ENCODE results near the gene EXOC6B. TPM values are rescaled to one million over a fixed set of nuclear protein-coding genes. Genes with fewer than 3 reads are reported as not detected.

Gene EXOC6B
- polyA plus RNA-seq, 2 of the 4 experiments (the other 2 are of a cell fraction): 15.5 to 24.7 TPM

DNA sequence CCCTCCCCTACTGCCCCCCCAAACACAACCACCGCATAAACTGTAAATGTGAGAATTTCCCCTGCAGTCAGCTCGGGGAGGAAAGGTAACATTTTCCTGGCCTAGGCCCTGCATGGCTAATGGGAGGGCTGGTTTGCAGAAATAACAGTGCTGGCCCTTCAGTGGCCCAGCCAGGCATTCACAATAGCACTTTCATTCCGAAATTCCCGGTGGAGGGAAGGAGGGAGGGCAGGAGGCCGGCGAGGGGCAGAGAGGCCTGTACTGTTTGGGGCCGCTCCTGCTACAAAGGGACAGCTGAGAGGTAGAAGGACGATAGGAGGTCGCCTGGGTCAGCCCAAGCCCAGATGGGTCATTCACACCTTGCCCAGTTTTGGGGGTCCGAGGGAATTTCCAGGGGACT is 689.5 kb downstream of the EXOC6B start:
- CTCF ChIA-PET: interaction anchor here (0.5 to 4.1 kb wide), 18 partner anchors 10 to 624 kb away, joined by 3 to 33 read pairs (median 10); partner anchors contain the start of gene CYP26B1
- POLR2A ChIA-PET: no interaction called here
- TF ChIP-seq JUNB (IDR thresholded peaks at IDR 0.05) (no peak), HOXA7 (CRISPR knock-in tag; IDR thresholded peaks at IDR 0.05) (no peak), NPAS2 (CRISPR knock-in tag; IDR thresholded peaks at IDR 0.05; ENCODE audit: borderline replicate concordance) (no peak), EP300 (IDR thresholded peaks at IDR 0.05) (no peak), JUN (IDR thresholded peaks at IDR 0.05) (no peak), ZSCAN20 (CRISPR knock-in tag; IDR thresholded peaks at IDR 0.05) (no peak), CBX8 (IDR thresholded peaks at IDR 0.05) (no peak), CHD4 (IDR thresholded peaks at IDR 0.05; ENCODE audit: borderline replicate concordance) (no peak), EHF (CRISPR knock-in tag; IDR thresholded peaks at IDR 0.05) (no peak), CBX2 (IDR thresholded peaks at IDR 0.05; ENCODE audit: borderline replicate concordance, low read depth) (no peak), CHD2 (IDR thresholded peaks at IDR 0.05; ENCODE audit: low read length, partially characterized antibody) (no peak), RFX5 (IDR thresholded peaks at IDR 0.05) (no peak), EHMT2 (IDR thresholded peaks at IDR 0.05; ENCODE audit: low read depth) (no peak), KDM5A (IDR thresholded peaks at IDR 0.05) (no peak), NFE2L2 (conservative IDR thresholded peaks at IDR 0.05; ENCODE audit: low read length) (no peak)
- TF ChIP-seq, protein P1, sequence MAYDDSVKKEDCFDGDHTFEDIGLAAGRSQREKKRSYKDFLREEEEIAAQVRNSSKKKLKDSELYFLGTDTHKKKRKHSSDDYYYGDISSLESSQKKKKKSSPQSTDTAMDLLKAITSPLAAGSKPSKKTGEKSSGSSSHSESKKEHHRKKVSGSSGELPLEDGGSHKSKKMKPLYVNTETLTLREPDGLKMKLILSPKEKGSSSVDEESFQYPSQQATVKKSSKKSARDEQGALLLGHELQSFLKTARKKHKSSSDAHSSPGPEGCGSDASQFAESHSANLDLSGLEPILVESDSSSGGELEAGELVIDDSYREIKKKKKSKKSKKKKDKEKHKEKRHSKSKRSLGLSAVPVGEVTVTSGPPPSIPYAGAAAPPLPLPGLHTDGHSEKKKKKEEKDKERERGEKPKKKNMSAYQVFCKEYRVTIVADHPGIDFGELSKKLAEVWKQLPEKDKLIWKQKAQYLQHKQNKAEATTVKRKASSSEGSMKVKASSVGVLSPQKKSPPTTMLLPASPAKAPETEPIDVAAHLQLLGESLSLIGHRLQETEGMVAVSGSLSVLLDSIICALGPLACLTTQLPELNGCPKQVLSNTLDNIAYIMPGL (CRISPR knock-in tag; IDR thresholded peaks at IDR 0.05; ENCODE audit: borderline replicate concordance): no peak
- TF ChIP-seq, protein P2, sequence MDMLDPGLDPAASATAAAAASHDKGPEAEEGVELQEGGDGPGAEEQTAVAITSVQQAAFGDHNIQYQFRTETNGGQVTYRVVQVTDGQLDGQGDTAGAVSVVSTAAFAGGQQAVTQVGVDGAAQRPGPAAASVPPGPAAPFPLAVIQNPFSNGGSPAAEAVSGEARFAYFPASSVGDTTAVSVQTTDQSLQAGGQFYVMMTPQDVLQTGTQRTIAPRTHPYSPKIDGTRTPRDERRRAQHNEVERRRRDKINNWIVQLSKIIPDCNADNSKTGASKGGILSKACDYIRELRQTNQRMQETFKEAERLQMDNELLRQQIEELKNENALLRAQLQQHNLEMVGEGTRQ (IDR thresholded peaks at IDR 0.05): no peak
- H3K27ac ChIP-seq: no peak overlapping the region
- H3K4me3 ChIP-seq: no peak overlapping the region
- no peaks in the 10 kb centered on the region for H3K9me3 ChIP-seq
- no peak for DNase-seq (ENCODE audit: low read depth in 1 of 2, low spot score in 1 of 2)
- no peak for ATAC-seq
- FAIRE-seq: no peak
- peaks cover 27% of the 10 kb centered on the region for H3K4me1 ChIP-seq
- 75% methylated on average over 9 of the region's 10 CpGs for WGBS (ENCODE audit: missing lambda C conversion rate)
- no peak overlapping the region for H3K4me2 ChIP-seq

DNA sequence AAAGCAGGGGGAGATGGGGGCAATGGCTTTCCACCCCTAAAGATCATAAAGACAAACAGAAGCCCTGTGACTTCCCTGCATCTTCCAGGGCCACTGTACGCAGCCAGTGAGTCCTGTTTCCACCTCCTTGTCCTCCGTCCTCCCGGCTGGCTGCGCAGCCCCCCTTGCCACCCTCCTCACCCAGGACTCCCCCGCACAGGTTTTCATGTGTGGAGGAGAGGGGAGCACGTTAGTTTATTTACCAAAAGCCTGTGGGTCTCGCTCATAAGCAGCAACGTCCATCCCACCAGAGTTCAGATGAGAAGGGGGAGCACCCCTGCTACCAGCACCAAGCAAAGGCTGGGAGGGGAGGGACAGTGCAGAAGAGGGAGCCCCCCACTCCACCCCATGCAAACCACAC is 689.9 kb downstream of the EXOC6B start:
- DNase-seq (ENCODE audit: low read depth in 1 of 2, low spot score in 1 of 2) (no peak), ATAC-seq (no peak), FAIRE-seq (no peak)
- no peak overlapping the region for H3K4me3 ChIP-seq
- 85% methylated on average over 8 of the region's 8 CpGs for WGBS (ENCODE audit: missing lambda C conversion rate)
- ChIA-PET POLR2A (no interaction called here), CTCF (interaction anchor here (0.9 to 4.1 kb wide), 8 partner anchors 10 to 589 kb away, joined by 3 to 33 read pairs (median 3); partner anchors contain the start of gene CYP26B1)
- TF ChIP-seq POLR2A (IDR thresholded peaks at IDR 0.05; ENCODE audit: low read length) (no peak), TFCP2L1 (CRISPR knock-in tag; IDR thresholded peaks at IDR 0.05) (no peak), PHF8 (IDR thresholded peaks at IDR 0.05; ENCODE audit: borderline replicate concordance, low read depth) (no peak), HEYL (CRISPR knock-in tag; IDR thresholded peaks at IDR 0.05) (no peak), ZNF302 (CRISPR knock-in tag; IDR thresholded peaks at IDR 0.05) (no peak), CBX8 (IDR thresholded peaks at IDR 0.05) (no peak), FOSL2 (IDR thresholded peaks at IDR 0.05) (no peak), FOSL2 (CRISPR knock-in tag; IDR thresholded peaks at IDR 0.05) (no peak), FOSB (CRISPR knock-in tag; IDR thresholded peaks at IDR 0.05) (no peak), RAD21 (conservative IDR thresholded peaks at IDR 0.05 in 1 of 2, IDR thresholded peaks at IDR 0.05 in 1 of 2) (no peak), ZC3H11A (IDR thresholded peaks at IDR 0.05) (no peak), CEBPB (IDR thresholded peaks at IDR 0.05) (no peak), FOXS1 (CRISPR knock-in tag; IDR thresholded peaks at IDR 0.05) (no peak), KDM1A (IDR thresholded peaks at IDR 0.05; ENCODE audit: low read depth) (no peak)
- TF ChIP-seq, protein P3, sequence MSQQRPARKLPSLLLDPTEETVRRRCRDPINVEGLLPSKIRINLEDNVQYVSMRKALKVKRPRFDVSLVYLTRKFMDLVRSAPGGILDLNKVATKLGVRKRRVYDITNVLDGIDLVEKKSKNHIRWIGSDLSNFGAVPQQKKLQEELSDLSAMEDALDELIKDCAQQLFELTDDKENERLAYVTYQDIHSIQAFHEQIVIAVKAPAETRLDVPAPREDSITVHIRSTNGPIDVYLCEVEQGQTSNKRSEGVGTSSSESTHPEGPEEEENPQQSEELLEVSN (IDR thresholded peaks at IDR 0.05; ENCODE audit: borderline replicate concordance, low read depth): no peak
- peaks cover 27% of the 10 kb centered on the region for H3K4me1 ChIP-seq
- H3K27ac ChIP-seq: no peak overlapping the region
- no peaks in the 10 kb centered on the region for H3K9me3 ChIP-seq
- H3K4me2 ChIP-seq: no peak overlapping the region
